ENCODE measurements around the gene SPC24.

DNA sequence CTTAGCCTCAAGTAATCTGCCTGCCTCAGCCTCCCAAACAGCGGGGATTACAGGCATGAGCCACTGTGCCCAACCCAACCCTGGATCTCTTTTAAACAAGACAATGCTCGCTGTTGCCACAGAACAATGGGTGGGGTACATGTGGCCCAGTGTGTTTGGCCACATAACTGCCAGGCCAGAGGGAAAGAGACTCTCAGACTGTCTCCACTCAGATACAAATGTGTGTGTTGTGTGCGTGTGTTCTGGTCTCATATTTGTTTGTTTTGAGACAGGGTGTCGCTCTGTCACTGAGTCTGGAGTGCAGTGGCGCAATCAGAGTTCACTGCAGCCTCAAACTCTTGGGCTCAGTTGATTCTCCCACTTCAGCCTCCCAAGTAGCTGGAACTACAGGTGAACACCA is 40.5 kb downstream of the SPC24 start:
- TF ChIP-seq RXRA (IDR thresholded peaks at IDR 0.05; ENCODE audit: borderline replicate concordance, low read depth) (no peak), REST (IDR thresholded peaks at IDR 0.05; ENCODE audit: low read depth, low read length) (no peak), YY1 (IDR thresholded peaks at IDR 0.05; ENCODE audit: low read depth) (no peak), NRF1 (IDR thresholded peaks at IDR 0.05; ENCODE audit: low read depth, low read length) (no peak), EP300 (IDR thresholded peaks at IDR 0.05; ENCODE audit: borderline replicate concordance in 1 of 2, low read depth in 1 of 2, low read length in 1 of 2) (no peak), POLR2AphosphoS5 (IDR thresholded peaks at IDR 0.05; ENCODE audit: low read depth, low read length) (no peak)
- TF ChIP-seq, protein P1, sequence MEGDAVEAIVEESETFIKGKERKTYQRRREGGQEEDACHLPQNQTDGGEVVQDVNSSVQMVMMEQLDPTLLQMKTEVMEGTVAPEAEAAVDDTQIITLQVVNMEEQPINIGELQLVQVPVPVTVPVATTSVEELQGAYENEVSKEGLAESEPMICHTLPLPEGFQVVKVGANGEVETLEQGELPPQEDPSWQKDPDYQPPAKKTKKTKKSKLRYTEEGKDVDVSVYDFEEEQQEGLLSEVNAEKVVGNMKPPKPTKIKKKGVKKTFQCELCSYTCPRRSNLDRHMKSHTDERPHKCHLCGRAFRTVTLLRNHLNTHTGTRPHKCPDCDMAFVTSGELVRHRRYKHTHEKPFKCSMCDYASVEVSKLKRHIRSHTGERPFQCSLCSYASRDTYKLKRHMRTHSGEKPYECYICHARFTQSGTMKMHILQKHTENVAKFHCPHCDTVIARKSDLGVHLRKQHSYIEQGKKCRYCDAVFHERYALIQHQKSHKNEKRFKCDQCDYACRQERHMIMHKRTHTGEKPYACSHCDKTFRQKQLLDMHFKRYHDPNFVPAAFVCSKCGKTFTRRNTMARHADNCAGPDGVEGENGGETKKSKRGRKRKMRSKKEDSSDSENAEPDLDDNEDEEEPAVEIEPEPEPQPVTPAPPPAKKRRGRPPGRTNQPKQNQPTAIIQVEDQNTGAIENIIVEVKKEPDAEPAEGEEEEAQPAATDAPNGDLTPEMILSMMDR (IDR thresholded peaks at IDR 0.05) = no peak
